Measurements from ENCODE around the gene HLF.

HLF gene

GRCh38 chr17:55264645-55265298 lies at the start of gene HLF:
Gene HLF (plus strand): TSS chr17:55264960. CDS start chr17:55265485, 525 bp downstream.
- peak within 1 kb of the TSS; percentile 89 to 95 for H3K27ac ChIP-seq
- DNase-seq (ENCODE audit: low spot score): peak; percentile 83
- H3K4me3 ChIP-seq: peak within 1 kb of the TSS; percentile 78
- no peak for TF ChIP-seq CTCF (IDR thresholded peaks at IDR 0.05)

- no peak for DNase-seq (ENCODE audit: low spot score)
- no peak overlapping the region for H3K27ac ChIP-seq
- no peak overlapping the region for H3K4me3 ChIP-seq
- no peak for TF ChIP-seq CTCF (IDR thresholded peaks at IDR 0.05)
Measured at GRCh38 chr17:55215711-55216110, 49.0 kb upstream of the HLF start.

GRCh38 chr17:55216888-55217287 lies 47.9 kb upstream of the HLF start:
- Histone ChIP-seq H3K4me3 (no peak overlapping the region), H3K27ac (no peak overlapping the region)
- TF ChIP-seq CTCF (IDR thresholded peaks at IDR 0.05): no peak
- DNase-seq (ENCODE audit: low spot score): no peak

GRCh38 chr17:55219459-55219858 lies 45.3 kb upstream of the HLF start:
- Histone ChIP-seq H3K27ac (no peak overlapping the region), H3K4me3 (no peak overlapping the region)
- TF ChIP-seq CTCF (IDR thresholded peaks at IDR 0.05): no peak
- DNase-seq (ENCODE audit: low spot score): no peak

- Histone ChIP-seq H3K27ac (no peak overlapping the region), H3K4me3 (no peak overlapping the region)
- no peak for DNase-seq (ENCODE audit: low spot score)
- TF ChIP-seq CTCF (IDR thresholded peaks at IDR 0.05): no peak
Measured at GRCh38 chr17:55219934-55220333, 44.8 kb upstream of the HLF start.

- H3K4me3 ChIP-seq: no peak overlapping the region
- no peak for DNase-seq (ENCODE audit: low spot score)
- no peak overlapping the region for H3K27ac ChIP-seq
- TF ChIP-seq CTCF (IDR thresholded peaks at IDR 0.05): no peak
Measured at GRCh38 chr17:55223524-55223923, 41.2 kb upstream of the HLF start.

GRCh38 chr17:55224746-55225145 lies 40.0 kb upstream of the HLF start:
- no peak for TF ChIP-seq CTCF (IDR thresholded peaks at IDR 0.05)
- no peak overlapping the region for H3K27ac ChIP-seq
- DNase-seq (ENCODE audit: low spot score): no peak
- H3K4me3 ChIP-seq: no peak overlapping the region
